ENCODE measurements around the gene RELN.

Gene RELN

DNA sequence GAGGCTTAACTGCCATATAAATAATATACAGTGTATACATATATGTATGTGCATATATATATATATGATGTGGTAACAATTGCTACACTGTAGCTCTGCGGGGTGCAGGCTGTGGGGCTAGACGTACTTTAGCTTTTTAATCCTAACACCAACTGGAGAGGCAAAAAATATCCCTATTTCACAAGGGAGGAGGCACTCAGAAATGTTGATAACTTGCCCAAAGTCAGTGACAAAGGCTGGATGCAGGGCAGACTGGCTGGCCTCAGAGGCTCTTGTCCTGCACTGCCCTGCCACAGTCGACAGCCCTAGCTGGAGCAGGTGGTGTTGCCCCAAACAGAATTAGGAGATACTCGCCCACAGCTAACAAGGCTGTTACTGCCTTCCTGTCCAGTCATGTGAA lies 1.5 kb upstream of the RELN start:
- DNase-seq (ENCODE audit: low read depth, low spot score), result no peak

DNA sequence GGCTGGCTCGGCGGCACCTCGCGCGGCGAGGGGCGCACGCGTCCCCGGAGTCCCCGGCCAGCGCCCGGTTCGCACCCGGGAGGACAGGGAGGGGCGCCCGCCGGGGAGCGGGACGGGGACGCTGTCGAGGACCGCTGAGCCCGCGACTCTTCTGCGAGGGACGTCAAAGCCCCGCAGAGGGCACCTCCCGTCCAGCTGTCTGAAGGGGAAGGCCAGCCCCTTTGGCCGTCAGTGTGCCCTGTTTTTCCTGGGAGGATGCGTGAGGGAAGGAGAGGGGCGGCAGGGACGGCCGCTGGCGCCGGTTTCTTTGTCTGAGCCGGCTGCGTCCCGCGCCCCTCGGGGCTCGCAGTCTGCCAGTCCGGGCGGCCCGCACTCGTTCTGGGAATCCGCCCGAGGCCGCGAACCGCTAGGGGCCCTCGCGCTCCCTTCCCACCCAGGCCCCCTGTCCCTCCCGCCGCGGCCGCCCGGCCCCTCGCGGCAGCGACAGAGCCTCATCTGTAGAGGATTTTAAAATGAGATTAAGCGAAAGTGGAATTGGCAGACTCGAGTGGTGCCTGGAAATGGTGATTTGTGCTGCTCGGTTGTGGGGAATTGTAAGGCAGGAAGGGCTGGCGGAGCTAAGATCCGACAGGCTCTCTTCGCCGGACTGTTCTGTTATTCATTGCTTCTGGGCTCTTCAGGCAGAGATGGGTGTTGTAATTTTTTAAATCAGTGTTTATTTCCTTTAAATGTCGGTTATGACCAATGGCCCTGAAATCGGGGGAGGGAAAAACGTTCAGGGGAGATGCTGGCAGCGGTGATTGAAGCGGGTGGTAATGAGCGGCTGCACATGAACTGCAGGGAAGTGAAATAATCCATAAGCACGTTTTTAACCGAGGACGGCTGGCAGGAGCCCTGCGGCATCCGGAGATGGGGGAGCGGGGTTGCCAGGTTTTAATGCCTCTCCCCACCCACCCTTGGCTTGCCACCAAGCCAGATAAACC lies 618 bp upstream of the RELN start:
- DNase-seq (ENCODE audit: low read depth, low spot score), result no peak

DNA sequence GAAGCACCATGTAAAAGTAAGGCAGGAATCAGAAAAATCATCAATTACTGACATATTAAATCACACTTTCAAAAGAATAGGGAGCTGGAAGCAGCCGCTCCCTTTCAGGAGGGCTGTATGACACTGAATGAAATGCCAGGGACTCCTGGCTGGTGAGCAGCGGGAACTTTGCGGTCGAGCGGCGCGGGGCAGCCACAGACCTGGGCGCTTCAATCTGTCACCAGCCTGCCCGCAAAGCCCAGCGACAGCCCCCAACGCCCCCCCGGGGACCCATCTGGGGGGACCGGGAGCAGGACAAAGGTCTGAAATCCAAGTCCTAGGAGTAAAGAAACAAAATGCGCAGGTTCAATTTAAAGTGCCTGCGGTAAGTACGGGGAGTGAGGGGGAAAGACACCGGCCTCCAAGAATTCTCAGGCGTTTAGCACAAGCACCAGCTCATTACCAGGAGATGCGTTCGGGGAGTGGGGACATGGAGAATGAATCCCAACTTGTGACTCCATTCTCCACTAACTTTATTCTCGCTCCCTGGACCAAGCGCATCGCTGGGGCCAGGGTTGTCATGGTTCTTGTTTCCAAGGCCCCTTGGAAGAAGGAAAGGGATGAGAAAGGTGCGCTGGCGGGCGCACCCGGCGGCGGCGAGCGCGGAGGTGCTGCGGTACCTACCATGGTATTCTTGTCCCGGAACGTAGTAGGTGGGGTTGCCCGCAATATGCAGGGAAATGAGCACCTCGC lies 824 bp downstream of the RELN start:
- no peak for DNase-seq (ENCODE audit: low read depth, low spot score)

DNA sequence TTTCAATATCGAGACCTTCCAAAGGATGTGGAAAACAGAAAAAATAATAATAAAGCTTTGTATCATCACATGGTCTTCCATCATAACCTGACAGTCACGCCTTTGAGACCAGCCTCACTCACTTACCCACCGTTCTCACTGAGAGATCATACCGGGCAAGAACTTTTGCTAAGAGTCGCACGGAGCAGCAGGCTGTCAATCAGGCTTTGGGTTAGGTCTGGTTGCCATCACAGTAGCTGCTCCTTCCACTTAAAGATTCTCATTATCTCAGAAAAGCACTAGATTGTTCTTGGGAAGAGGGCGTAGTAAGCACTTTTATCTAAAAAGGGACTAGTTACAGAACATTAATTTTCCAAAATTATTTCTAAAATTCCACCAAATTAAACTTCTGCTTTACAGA lies 2.0 kb downstream of the RELN start:
- DNase-seq (ENCODE audit: low read depth, low spot score), result no peak

DNA sequence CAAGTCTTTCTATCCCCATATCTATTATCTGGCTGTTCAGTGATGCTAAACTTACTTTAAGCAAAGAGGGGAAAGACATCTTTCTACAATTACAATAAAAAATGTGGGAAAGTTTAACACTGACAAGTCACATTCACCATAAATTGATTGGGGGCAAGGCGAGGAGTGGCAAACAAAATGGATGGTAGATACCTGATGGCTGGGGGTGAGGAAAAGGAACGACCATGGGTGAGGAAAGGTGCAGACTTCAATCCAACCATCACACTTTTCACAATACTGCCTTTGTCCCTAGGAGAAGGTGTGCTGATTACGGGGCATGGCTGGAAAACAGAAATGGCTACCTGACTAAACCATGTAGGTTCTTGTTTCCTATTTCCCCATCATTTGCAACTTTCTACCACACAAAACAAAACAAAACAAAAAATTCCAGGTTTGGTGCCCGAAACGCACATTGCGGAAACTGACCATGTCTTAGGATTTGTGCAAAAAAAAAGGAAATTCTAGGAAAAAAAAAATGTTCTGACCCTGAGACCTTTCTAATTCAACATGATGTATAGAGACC lies 3.8 kb downstream of the RELN start:
- DNase-seq (ENCODE audit: low read depth, low spot score), result no peak

DNA sequence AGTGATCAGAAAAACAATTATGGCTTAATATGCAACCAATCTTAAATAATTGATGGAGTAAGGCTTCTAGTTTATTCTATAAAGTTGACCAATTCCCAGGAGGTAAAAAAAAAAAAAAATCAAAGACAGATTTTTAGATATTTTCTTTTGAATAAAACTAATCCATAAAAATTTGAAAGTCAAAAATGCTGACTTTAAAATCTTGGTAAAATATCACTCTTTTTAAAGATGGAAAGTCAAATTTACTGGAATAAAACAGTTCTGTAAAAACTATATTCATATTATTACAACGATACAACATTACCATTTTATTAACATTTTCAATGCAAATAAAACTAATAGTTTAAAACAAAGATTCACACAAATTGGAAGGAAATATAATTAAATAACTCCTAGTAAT lies 5.4 kb downstream of the RELN start:
- no peak for DNase-seq (ENCODE audit: low read depth, low spot score)

DNA sequence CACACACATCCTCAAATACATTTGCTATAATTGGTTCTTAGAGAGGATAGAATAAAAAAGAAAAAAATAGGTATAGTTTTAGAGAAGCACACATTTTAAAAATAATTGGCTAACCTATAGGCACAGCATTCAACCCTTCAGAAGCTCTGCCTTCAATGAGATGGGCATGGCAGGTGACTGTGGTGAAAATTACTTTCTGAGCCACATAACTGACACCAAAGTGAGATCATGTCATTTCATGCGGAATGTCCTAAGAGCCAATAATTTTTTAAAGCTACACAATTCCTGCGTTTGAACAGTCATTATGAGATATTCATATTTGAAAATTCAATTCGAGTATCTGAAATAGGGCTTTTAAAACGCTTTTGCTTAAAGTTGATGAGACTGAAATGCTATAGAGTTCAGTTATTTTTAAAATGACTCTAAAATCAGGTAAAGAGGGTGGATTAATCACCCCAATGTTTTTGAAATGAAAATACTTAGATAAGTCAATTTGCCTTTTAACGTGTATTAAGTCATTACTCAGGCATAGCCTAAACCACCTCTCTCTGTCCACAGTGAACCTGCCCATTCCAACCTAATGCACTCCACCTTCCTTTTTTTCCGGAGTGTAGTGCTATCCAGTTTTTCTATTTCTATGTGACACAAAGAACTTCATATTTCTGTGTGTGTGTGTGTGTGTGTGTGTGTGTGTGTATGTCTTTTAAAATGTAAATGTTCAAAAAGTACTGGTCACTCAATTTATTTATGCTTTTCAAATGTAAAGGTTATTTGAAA lies 6.1 kb downstream of the RELN start:
- DNase-seq (ENCODE audit: low read depth, low spot score), result no peak

DNA sequence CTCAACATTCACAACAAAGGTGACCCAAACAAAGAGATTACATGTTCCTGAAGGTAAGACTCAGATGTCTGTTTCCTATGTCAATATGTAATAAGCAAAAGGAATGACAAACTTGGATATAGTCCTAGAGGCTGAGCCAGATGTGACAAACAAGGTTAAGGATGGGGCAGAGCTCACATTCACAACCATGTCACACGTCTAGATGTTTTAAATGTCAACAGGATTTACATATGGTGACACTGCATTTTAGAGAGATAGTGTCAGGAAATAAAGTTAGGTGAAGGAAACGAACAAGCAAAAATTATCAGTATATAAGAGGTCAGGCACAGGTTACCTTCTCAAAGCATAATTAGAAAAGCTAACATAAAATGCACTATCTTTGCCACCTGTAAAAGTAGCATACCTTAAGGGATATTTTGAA lies 8.4 kb downstream of the RELN start:
- no peak for DNase-seq (ENCODE audit: low read depth, low spot score)

DNA sequence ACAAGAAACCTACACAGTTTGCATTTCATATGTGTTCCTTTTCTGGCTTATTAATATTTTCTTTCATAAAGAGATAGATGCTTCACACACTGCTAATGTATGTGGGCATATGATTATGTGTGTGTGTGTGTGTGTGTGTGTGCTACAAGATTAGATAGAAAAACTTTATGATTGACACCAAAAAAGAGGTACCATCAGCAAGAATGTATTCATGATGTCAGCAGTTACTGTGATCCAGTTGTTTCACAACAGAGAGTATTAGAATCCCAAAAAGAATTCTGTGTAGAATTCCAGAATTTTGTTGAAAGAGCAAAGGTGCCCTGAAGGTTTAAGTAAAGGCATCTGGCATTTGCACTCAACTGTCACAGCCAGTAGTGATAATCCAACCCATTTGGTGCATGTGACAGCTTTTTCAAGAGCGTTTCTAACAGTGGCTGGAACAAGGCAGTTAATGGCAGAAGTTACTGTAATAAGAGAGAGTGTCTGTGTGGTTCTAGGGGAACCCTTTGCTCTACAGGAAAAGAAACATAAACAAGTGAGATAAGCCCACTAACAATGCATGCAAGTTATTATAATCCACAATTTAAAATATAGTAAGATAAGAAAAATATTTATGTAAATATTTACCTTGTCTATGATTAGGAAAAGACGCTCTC lies 16.6 kb downstream of the RELN start:
- no peak for DNase-seq (ENCODE audit: low read depth, low spot score)

DNA sequence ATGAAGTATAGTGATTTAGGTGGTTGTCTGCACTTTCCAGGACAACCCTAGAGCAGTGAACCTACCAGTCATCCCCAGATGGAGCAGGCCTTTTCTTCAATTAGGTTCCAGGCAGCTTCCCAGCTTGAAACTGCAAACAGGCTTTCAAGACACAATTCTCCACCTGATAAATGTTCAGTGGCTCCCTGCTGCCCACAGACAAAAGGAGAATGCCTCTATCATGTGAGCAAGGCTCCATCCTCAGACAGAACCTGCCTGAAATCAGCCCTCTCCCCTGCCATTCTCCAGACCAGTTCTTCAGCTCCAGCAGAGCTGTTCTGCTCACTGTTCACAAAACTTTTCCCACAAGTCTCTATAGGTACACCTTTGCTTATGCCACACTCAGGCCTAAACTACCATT lies 22.1 kb downstream of the RELN start:
- DNase-seq (ENCODE audit: low read depth, low spot score), result no peak

DNA sequence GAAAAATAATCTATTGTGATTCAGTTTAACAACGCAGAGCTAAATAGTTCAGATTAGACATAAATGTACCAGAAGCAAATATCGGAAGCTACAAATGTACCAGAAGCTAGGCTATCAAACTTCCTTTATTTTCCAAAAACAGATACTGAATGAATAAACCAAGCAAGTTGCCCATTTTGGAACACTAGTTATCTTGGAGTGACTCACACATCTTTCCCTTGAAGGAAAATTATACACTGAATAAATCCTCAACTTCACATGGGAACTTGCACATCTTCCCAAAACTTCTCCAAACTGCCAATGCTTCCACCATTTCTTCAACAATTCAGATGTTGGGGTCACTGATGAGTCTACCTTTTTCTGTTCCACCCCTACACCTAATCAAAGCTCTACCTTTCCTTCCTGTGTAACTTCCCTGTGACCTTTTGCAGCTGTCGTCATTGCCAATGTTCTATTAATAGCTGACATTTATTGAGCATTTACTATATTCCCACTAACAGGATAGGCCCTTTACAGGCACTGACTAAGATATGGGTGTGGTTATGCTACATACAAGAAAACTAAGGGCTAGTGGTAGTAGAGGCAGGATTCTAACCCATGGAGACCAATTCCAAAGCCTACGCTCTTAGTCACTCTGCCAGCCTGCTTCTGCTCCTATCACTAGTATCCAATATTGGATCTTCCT lies 22.7 kb downstream of the RELN start:
- DNase-seq (ENCODE audit: low read depth, low spot score), result no peak

DNA sequence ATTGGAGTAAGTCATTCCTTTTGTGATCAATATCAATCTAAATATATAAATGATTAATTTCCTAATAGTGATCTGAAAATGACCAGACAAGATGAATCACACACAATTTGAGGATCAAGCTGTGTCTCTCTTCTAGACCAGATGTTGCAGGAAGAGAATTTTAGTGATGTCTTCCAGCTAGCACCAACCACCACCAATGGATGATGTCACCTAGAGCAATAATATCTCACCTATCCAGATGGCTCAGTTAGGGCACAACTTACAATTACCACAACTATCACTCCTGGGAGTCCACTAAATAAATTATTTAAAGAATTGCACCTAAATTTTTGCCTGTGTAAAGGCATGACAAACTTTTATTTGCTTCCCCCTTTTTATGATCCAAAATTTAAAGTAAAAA lies 25.2 kb downstream of the RELN start:
- DNase-seq (ENCODE audit: low read depth, low spot score), result no peak

DNA sequence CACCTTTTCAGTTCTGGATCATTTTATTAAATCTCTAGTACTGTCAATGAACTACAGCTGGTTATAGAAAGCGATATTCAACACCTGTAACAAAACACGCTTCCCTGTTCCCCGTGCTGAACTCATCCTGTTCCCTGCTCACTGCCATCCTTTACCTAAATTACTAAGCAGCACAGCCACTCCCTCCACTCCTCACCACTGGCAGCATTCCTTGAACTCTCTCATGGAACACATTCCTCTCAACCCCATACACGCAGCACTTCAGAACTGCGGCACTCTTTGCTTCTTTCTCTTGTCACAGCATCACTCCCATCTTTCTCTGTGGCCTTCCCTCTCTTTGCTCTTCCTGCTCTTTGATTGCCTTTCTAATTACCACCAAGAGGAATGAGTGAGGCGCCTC lies 27.4 kb downstream of the RELN start:
- DNase-seq (ENCODE audit: low read depth, low spot score), result no peak

DNA sequence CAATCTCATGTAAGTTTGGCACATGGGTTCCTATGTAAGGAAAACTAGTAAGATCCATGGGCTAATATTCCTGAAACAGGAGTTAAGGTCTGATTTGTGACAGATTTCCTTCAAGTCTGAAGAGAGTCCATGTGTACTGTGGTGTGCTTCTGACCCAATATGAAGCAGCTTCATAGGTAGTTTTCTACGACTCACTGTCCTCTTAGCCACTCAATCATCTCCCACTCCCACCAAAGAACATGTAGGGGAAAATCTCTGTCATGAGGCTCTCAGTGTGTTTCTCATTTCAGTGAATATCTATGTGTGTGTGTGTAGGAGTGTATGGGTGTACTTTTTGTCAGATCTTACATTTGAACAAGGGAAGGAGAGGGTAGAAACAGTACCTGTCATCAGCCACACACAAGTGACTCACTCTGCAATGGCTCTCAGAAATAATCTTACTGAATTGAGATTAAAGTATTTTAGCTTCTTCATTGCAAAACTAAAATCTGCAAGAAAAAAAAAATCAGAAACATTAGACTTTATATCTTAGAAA lies 31.1 kb downstream of the RELN start:
- DNase-seq (ENCODE audit: low read depth, low spot score), result no peak

DNA sequence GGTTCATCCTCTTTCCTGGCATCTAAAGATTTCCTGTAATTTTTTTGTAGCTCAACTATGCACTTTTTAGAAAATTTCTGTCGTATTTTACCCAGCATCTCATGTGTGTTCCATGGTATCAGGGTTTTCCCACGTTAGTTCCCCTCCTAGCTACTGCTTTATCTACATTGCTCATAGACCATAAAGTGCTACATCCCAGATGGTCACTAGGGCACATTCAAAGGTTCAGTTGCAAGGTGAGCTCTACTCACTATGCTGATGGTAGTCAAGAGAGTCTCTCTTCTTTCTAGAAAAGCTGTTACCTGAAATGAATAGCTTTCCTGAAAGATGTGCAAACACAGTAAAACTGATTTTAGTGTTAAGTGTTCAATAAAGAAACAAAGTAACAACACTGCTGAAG lies 33.5 kb downstream of the RELN start:
- no peak for DNase-seq (ENCODE audit: low read depth, low spot score)

DNA sequence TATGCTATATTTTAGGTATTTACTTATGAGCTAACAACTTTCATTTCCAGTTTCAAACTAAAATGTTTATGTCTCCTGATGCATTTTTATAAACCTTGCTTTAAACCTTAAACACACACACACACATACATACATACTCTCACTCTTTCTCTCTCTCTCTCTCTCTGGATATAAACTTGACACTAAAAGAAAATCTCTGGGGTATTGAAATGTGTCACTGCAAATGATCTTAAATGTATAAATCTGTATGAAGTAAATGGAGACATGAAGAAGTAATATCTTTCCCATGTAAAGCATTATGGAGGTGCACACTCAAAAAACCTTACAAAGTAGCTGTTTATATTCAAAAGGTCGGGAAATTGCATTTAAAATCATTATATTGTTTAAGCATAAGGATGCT lies 37.0 kb downstream of the RELN start:
- DNase-seq (ENCODE audit: low read depth, low spot score), result no peak

DNA sequence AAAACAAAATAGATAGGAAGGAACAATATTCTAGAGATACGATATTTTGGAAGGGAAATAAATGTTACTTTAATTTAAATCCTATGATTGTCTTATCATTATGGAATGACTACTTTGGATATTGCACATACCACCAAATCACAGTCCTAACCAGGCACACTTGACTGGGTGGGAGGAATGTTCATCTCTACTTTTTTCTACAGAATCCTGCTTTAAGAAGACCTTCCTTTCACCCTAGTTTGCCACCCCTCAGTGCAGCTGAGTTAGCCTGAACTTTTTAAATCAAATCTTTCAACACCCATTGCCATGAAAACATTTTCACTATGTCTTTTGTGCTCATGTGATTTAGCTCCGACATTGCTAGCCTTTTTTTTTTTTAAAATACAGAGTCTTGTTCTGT lies 38.1 kb downstream of the RELN start:
- DNase-seq (ENCODE audit: low read depth, low spot score), result no peak

DNA sequence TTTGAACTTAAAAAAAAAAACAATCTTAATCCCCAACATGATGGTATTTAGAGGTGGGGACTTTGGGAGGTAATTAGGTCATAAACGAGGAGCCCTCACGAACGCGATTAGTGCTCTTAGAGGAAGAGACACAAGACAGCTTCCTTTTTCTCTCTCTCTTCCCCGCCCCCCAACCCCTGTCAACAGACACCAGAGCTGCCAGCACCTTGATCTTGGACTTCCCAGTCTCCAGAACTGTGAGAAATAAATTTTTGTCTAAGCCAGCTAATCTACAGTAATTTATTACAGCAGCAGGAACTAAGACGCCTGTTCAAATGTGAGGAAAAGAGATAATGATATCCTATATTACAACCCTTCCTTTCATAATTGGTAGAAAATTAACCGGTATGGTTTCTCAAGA lies 40.1 kb downstream of the RELN start:
- no peak for DNase-seq (ENCODE audit: low read depth, low spot score)

DNA sequence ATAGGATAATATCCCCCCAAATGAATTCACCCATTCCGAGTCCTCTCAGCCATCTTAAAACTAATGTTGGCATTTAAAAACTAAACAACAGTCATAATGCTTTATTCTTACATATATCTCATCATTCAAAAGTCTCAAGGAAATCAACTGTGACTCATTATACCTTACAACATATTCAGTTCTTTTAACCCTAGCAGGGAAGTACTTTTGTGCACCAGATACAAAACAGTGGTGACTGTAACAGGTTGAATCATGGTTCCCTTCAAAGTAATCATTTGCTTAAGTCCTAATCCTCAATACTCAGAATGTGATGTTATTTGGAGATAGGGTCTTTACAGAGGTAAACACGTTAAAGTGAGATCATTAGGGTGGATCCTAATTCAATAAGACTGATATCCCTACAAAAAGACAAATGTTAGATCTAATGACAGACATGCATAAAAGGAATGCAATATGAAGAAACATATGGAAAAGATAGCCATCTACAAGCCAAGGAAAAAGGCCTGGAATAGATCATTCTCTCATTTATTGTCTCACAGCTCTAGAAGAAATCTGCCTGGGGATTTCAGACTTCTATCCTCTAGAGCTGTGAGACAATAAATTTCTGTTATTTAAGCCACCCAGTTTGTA lies 42.3 kb downstream of the RELN start:
- DNase-seq (ENCODE audit: low read depth, low spot score), result no peak
